Liver (tissue), 9 donors: ENCODE results near the gene SOX18. TPM values are rescaled to one million over a fixed set of nuclear protein-coding genes. Genes with fewer than 3 reads are reported as not detected.

ENCODE experiments used
- DNase-seq: peaks from one replicate; pipeline ENCODE4 v3.0.0-alpha.2; 2017; ENCODE audit warnings: low spot score
- H3K27ac ChIP-seq, 2 donors: one replicate each; pipeline ENCODE4 v1.7.0; 2013; ENCODE audit warnings: inconsistent platforms in 2 of 2, low read length in 2 of 2, control low read depth in 1 of 2, low read depth in 1 of 2, mild to moderate bottlenecking in 1 of 2
- H3K27me3 ChIP-seq, 4 donors: one replicate each; pipeline versions ENCODE4 v1.6.1 to v1.7.0; 2013; ENCODE audit warnings: low read length in 3 of 4, inconsistent platforms in 1 of 4, mild to moderate bottlenecking in 1 of 4, moderate library complexity in 1 of 4; ENCODE audit not compliant: control insufficient read depth in 4 of 4, insufficient read depth in 4 of 4
- H3K36me3 ChIP-seq, 4 donors: one replicate each; pipeline versions ENCODE4 v1.6.1 to v1.7.0; 2013; ENCODE audit warnings: low read length in 3 of 4, mild to moderate bottlenecking in 3 of 4, low read depth in 1 of 4, moderate library complexity in 1 of 4; ENCODE audit not compliant: control insufficient read depth in 4 of 4, insufficient read depth in 3 of 4
- H3K4me1 ChIP-seq, 4 donors: one replicate each; pipeline versions ENCODE4 v1.6.1 to v1.7.0; 2013; ENCODE audit warnings: low read length in 3 of 4, mild to moderate bottlenecking in 3 of 4, moderate library complexity in 1 of 4; ENCODE audit not compliant: control insufficient read depth in 4 of 4, insufficient read depth in 4 of 4
- H3K4me3 ChIP-seq, 3 donors: one replicate each; pipeline versions ENCODE4 v1.6.1 to v1.7.0; 2013; ENCODE audit warnings: low read length in 3 of 3, control low read depth in 1 of 3, low read depth in 1 of 3, mild to moderate bottlenecking in 1 of 3
- H3K9ac ChIP-seq, 2 donors: one replicate each; pipeline ENCODE4 v1.7.0; 2013; ENCODE audit warnings: low read length in 2 of 2, mild to moderate bottlenecking in 2 of 2, moderate library complexity in 2 of 2, control low read depth in 1 of 2, low read depth in 1 of 2
- H3K9me3 ChIP-seq, 4 donors: one replicate each; pipeline versions ENCODE4 v1.6.1 to v1.7.0; 2013; ENCODE audit warnings: low read length in 3 of 4; ENCODE audit not compliant: control insufficient read depth in 4 of 4
- ATF3 ChIP-seq: IDR thresholded peaks from 2 replicates; pipeline ENCODE4 v1.6.1; 2016; ENCODE audit warnings: antibody characterized with exemption
- CTCF ChIP-seq: fragments of 150-350 bp; IDR thresholded peaks from 2 replicates; pipeline ENCODE4 v1.5.1; 2017; ENCODE audit warnings: improper control_type of control experiment, low read depth, low read length; ENCODE audit not compliant: missing input control
- EGR1 ChIP-seq, 2 donors: IDR thresholded peaks; 2 replicates each; pipeline ENCODE4 v1.6.1; 2016 to 2018; ENCODE audit warnings: antibody characterized with exemption in 2 of 2, low read depth in 2 of 2
- FOXA1 ChIP-seq: IDR thresholded peaks from 2 replicates; pipeline ENCODE4 v1.6.1; 2016; ENCODE audit warnings: antibody characterized with exemption
- FOXA2 ChIP-seq: IDR thresholded peaks from 2 replicates; pipeline ENCODE4 v1.6.1; 2016; ENCODE audit warnings: antibody characterized with exemption
- GABPA ChIP-seq, 2 donors: IDR thresholded peaks in 1 of 2; conservative IDR thresholded peaks in 1 of 2; 2 replicates each; pipeline ENCODE4 v1.6.1; 2016; ENCODE audit warnings: antibody characterized with exemption in 2 of 2, mild to moderate bottlenecking in 1 of 2, moderate library complexity in 1 of 2
- HNF4A ChIP-seq, 2 donors: conservative IDR thresholded peaks; 2 replicates each; pipeline ENCODE4 v1.6.1; 2016; ENCODE audit warnings: antibody characterized with exemption in 2 of 2, mild to moderate bottlenecking in 2 of 2
- HNF4G ChIP-seq: IDR thresholded peaks from 2 replicates; pipeline ENCODE4 v1.6.1; 2016; ENCODE audit warnings: antibody characterized with exemption
- JUND ChIP-seq, 2 donors: IDR thresholded peaks; 2 replicates each; pipeline ENCODE4 v1.6.1; 2016; ENCODE audit warnings: antibody characterized with exemption in 2 of 2
- MAX ChIP-seq: IDR thresholded peaks from 2 replicates; pipeline ENCODE4 v1.6.1; 2016; ENCODE audit warnings: antibody characterized with exemption
- NR2F2 ChIP-seq: IDR thresholded peaks from 2 replicates; pipeline ENCODE4 v1.6.1; 2016; ENCODE audit warnings: antibody characterized with exemption
- RAD21 ChIP-seq, 2 donors: IDR thresholded peaks; 2 replicates each; pipeline ENCODE4 v1.6.1; 2016; ENCODE audit warnings: antibody characterized with exemption in 2 of 2, mild to moderate bottlenecking in 2 of 2
- RXRA ChIP-seq, 2 donors: IDR thresholded peaks; 2 replicates each; pipeline ENCODE4 v1.6.1; 2017 to 2018; ENCODE audit warnings: antibody characterized with exemption in 2 of 2, mild to moderate bottlenecking in 1 of 2
- SP1 ChIP-seq: IDR thresholded peaks from 2 replicates; pipeline ENCODE4 v1.6.1; 2018; ENCODE audit warnings: antibody characterized with exemption, mild to moderate bottlenecking
- TAF1 ChIP-seq: conservative IDR thresholded peaks from 2 replicates; pipeline ENCODE4 v1.6.1; 2016; ENCODE audit warnings: antibody characterized with exemption, mild to moderate bottlenecking
- YY1 ChIP-seq: IDR thresholded peaks from 2 replicates; pipeline ENCODE4 v1.6.1; 2016; ENCODE audit warnings: antibody characterized with exemption, mild to moderate bottlenecking
- ZBTB33 ChIP-seq: IDR thresholded peaks from 2 replicates; pipeline ENCODE4 v1.6.1; 2016; ENCODE audit warnings: antibody characterized with exemption
- WGBS: extraction: QIAGEN DNeasy Blood & Tissue Kit; methylation state at CpG from one replicate; pipeline ENCODE4 v1.1.7; 2013; 5-methylcytosine and 5-hydroxymethylcytosine counted together
- polyA plus RNA-seq, 2 donors: library from polyadenylated mRNA; stranded (reverse) in 1 of 2; unstranded in 1 of 2; fragments of 200-250 nt in 1 of 2; fragments of >200 nt in 1 of 2; fragmentation: Nextera tagmentation in 1 of 2; extraction: Ambion mirVana in 1 of 2; gene quantifications; one replicate each; pipeline versions ENCODE4 v1.2.1 to v1.2.3, GENCODE V29; 2013 to 2015
- total RNA-seq, 2 donors: library from RNA; depleted of rRNA; stranded (reverse); fragments of >200 nt; gene quantifications; one replicate each; pipeline ENCODE4 v1.2.3, GENCODE V29; 2014
- TF ChIP-seq, protein P1 (sequence below): IDR thresholded peaks from 2 replicates; pipeline ENCODE4 v1.6.1; 2016; ENCODE audit warnings: antibody characterized with exemption, mild to moderate bottlenecking
- donor health status: healthy.
- donor health status: healthy.
- donor health status: healthy.
- donor health status: healthy.
- donor health status: healthy.

SOX18 gene
- total and polyA plus RNA-seq, 4 donors, result 1.1 to 5.8 (median 2.6) TPM

- TF ChIP-seq CTCF (peak; percentile 38), YY1 (no peak), RAD21 (IDR thresholded peaks at IDR 0.05) (peak in 1 of 2 donors; percentile 62)
- Histone ChIP-seq H3K4me1 (peaks cover 14 to 29% (median 19%) of the 10 kb centered on the region in 4 donors), H3K9ac (no peak overlapping the region), H3K4me3 (peak overlapping the region in 1 of 3 donors; percentile 53), H3K36me3 (no peaks in the 10 kb centered on the region), H3K27ac (no peak overlapping the region), H3K27me3 (peaks cover 0 to 6% (median 0%) of the 10 kb centered on the region in 4 donors), H3K9me3 (no peaks in the 10 kb centered on the region)
- DNase-seq, result peak; percentile 58
- WGBS, result 2% methylated on average over 52 of the region's 52 CpGs
These were observed 34.0 kb upstream of the SOX18 start for GRCh38 chr20:64083378-64083803.

- Histone ChIP-seq H3K36me3 (no peaks in the 10 kb centered on the region), H3K27ac (no peak overlapping the region), H3K4me3 (no peak overlapping the region), H3K9ac (no peak overlapping the region), H3K27me3 (peaks cover 0 to 6% (median 0%) of the 10 kb centered on the region in 4 donors), H3K9me3 (no peaks in the 10 kb centered on the region), H3K4me1 (peaks cover 14 to 34% (median 19%) of the 10 kb centered on the region in 4 donors)
- no peak for DNase-seq
- WGBS, result 21% methylated on average over 13 of the region's 13 CpGs
- TF ChIP-seq ZBTB33 (no peak), SP1 (no peak), EGR1 (IDR thresholded peaks at IDR 0.05; ENCODE audit: low read depth in 2 of 2) (no peak), FOXA2 (no peak), HNF4G (no peak), RAD21 (IDR thresholded peaks at IDR 0.05) (no peak), MAX (no peak), CTCF (no peak), TAF1 (no peak), ATF3 (no peak), FOXA1 (no peak), GABPA (IDR thresholded peaks at IDR 0.05 in 1 of 2, conservative IDR thresholded peaks at IDR 0.05 in 1 of 2) (no peak), HNF4A (conservative IDR thresholded peaks at IDR 0.05) (no peak), JUND (IDR thresholded peaks at IDR 0.05) (no peak), NR2F2 (no peak), RXRA (IDR thresholded peaks at IDR 0.05) (no peak), YY1 (no peak)
- TF ChIP-seq, protein P1, sequence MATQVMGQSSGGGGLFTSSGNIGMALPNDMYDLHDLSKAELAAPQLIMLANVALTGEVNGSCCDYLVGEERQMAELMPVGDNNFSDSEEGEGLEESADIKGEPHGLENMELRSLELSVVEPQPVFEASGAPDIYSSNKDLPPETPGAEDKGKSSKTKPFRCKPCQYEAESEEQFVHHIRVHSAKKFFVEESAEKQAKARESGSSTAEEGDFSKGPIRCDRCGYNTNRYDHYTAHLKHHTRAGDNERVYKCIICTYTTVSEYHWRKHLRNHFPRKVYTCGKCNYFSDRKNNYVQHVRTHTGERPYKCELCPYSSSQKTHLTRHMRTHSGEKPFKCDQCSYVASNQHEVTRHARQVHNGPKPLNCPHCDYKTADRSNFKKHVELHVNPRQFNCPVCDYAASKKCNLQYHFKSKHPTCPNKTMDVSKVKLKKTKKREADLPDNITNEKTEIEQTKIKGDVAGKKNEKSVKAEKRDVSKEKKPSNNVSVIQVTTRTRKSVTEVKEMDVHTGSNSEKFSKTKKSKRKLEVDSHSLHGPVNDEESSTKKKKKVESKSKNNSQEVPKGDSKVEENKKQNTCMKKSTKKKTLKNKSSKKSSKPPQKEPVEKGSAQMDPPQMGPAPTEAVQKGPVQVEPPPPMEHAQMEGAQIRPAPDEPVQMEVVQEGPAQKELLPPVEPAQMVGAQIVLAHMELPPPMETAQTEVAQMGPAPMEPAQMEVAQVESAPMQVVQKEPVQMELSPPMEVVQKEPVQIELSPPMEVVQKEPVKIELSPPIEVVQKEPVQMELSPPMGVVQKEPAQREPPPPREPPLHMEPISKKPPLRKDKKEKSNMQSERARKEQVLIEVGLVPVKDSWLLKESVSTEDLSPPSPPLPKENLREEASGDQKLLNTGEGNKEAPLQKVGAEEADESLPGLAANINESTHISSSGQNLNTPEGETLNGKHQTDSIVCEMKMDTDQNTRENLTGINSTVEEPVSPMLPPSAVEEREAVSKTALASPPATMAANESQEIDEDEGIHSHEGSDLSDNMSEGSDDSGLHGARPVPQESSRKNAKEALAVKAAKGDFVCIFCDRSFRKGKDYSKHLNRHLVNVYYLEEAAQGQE, result no peak
These were observed 33.5 kb upstream of the SOX18 start for GRCh38 chr20:64082820-64083377.
